IMR-90 (cell line): ENCODE results near the gene SESN3. TPM values are rescaled to one million over a fixed set of nuclear protein-coding genes. Genes with fewer than 3 reads are reported as not detected.

Experiments
- ATAC-seq: fragments of 200-7000 bp; cut with Tn5 transposase; 2 replicates; pipeline ENCODE4 v1.9.1; 2020; ENCODE audit warnings: low read depth, mild to moderate bottlenecking, moderate library complexity
- BruUV-seq: library from RNA; stranded (reverse); fragments of 400-500 nt; replicated peaks from 2 replicates; lab custom pipeline; 2021; lab: Mats Ljungman, UMichigan
- CTCF ChIA-PET: fragments of 300-600 bp; formaldehyde crosslinking; extraction: SDS; loops from one replicate; lab custom pipeline; 2021; ENCODE audit warnings: antibody characterized with exemption; lab: Yijun Ruan, JAX
- POLR2A ChIA-PET: fragments of 300-600 bp; sonication (Branson Sonifier 250); formaldehyde crosslinking; loops from one replicate; lab custom pipeline; 2022; ENCODE audit warnings: antibody characterized with exemption; ENCODE audit not compliant: unreplicated experiment; lab: Charles Lee
- DNase-seq: peaks from one replicate; pipeline ENCODE4 v3.0.0; 2013
- H2AFZ ChIP-seq: replicated peaks from 2 replicates; pipeline ENCODE3; 2013; ENCODE audit warnings: low read length, mild to moderate bottlenecking; ENCODE audit not compliant: poor library complexity
- H2AK5ac ChIP-seq: 2 replicates; pipeline ENCODE4 v1.6.1; 2013; ENCODE audit warnings: low read depth, low read length, inconsistent platforms
- H2AK9ac ChIP-seq: replicated peaks from 2 replicates; pipeline ENCODE3; 2013; ENCODE audit warnings: mild to moderate bottlenecking, low read depth, low read length, moderate library complexity; ENCODE audit not compliant: poor library complexity
- H2BK120ac ChIP-seq: 2 replicates; pipeline ENCODE4 v1.6.1; 2013; ENCODE audit warnings: low read depth, low read length, inconsistent platforms
- H2BK15ac ChIP-seq: 3 replicates; pipeline ENCODE4 v1.6.1; 2013; ENCODE audit warnings: low read depth, low read length, inconsistent platforms
- H2BK20ac ChIP-seq: 2 replicates; pipeline ENCODE4 v1.6.1; 2013; ENCODE audit warnings: low read depth, mild to moderate bottlenecking, inconsistent platforms, low read length, moderate library complexity
- H2BK5ac ChIP-seq: 2 replicates; pipeline ENCODE4 v1.6.1; 2013; ENCODE audit warnings: mild to moderate bottlenecking, low read depth, low read length, inconsistent platforms; ENCODE audit not compliant: poor library complexity, severe bottlenecking
- H3K14ac ChIP-seq: replicated peaks from 2 replicates; pipeline ENCODE4 v1.6.1; 2013; ENCODE audit warnings: low read depth, low read length, inconsistent platforms
- H3K18ac ChIP-seq: 2 replicates; pipeline ENCODE4 v1.6.1; 2013; ENCODE audit warnings: low read depth, low read length, control low read depth
- H3K23ac ChIP-seq: 2 replicates; pipeline ENCODE4 v1.6.1; 2013; ENCODE audit warnings: low read depth, low read length, inconsistent platforms
- H3K27ac ChIP-seq: 2 replicates; pipeline ENCODE4 v1.5.1; 2013; ENCODE audit warnings: mild to moderate bottlenecking, control low read depth, low read length; ENCODE audit not compliant: insufficient read depth
- H3K27me3 ChIP-seq: 2 replicates; pipeline ENCODE4 v1.6.1; 2013; ENCODE audit warnings: low read length; ENCODE audit not compliant: control insufficient read depth, insufficient read depth
- H3K36me3 ChIP-seq: 2 replicates; pipeline ENCODE4 v1.6.1; 2013; ENCODE audit warnings: low read length, mixed read lengths; ENCODE audit not compliant: control insufficient read depth, insufficient read depth
- H3K4ac ChIP-seq: 2 replicates; pipeline ENCODE4 v1.6.1; 2013; ENCODE audit warnings: low read depth, low read length, inconsistent platforms
- H3K4me1 ChIP-seq: 2 replicates; pipeline ENCODE4 v1.6.1; 2013; ENCODE audit warnings: low read length, mixed read lengths; ENCODE audit not compliant: control insufficient read depth, insufficient read depth
- H3K4me2 ChIP-seq: 2 replicates; pipeline ENCODE4 v1.6.1; 2013; ENCODE audit warnings: low read depth, mild to moderate bottlenecking, control low read depth, low read length, moderate library complexity
- H3K4me3 ChIP-seq: 2 replicates; pipeline ENCODE4 v1.5.1; 2013; ENCODE audit warnings: low read depth, mild to moderate bottlenecking, control low read depth, low read length, moderate library complexity; ENCODE audit not compliant: insufficient read depth
- H3K56ac ChIP-seq: 2 replicates; pipeline ENCODE4 v1.6.1; 2013; ENCODE audit warnings: low read length, inconsistent platforms; ENCODE audit not compliant: insufficient read depth; ENCODE audit errors: extremely low read depth
- H3K79me1 ChIP-seq, 2 experiments: 2 replicates each; pipeline ENCODE4 v1.6.1; 2013; ENCODE audit warnings: low read length in 2 of 2, inconsistent platforms in 1 of 2, low read depth in 1 of 2
- H3K9ac ChIP-seq: 2 replicates; pipeline ENCODE4 v1.6.1; 2013; ENCODE audit warnings: low read depth, low read length, control low read depth
- H3K9me1 ChIP-seq: 2 replicates; pipeline ENCODE4 v1.6.1; 2013; ENCODE audit warnings: low read length, inconsistent platforms; ENCODE audit not compliant: insufficient read depth
- H3K9me3 ChIP-seq: 2 replicates; pipeline ENCODE4 v1.6.1; 2013; ENCODE audit warnings: low read length; ENCODE audit not compliant: control insufficient read depth, insufficient read depth
- H4K20me1 ChIP-seq: 2 replicates; pipeline ENCODE4 v1.6.1; 2013; ENCODE audit warnings: low read length, inconsistent platforms; ENCODE audit not compliant: insufficient read depth
- H4K5ac ChIP-seq: 2 replicates; pipeline ENCODE4 v1.6.1; 2013; ENCODE audit warnings: mild to moderate bottlenecking, low read depth, low read length, control low read depth
- H4K8ac ChIP-seq, 2 experiments: 2 replicates each; pipeline ENCODE4 v1.6.1; 2013; ENCODE audit warnings: low read depth in 2 of 2, low read length in 2 of 2, control low read depth in 1 of 2, inconsistent platforms in 1 of 2
- H4K91ac ChIP-seq: 2 replicates; pipeline ENCODE4 v1.6.1; 2013; ENCODE audit warnings: low read depth, low read length, inconsistent platforms; ENCODE audit not compliant: insufficient read depth
- BHLHE40 ChIP-seq: fragments of 150-350 bp; IDR thresholded peaks from 2 replicates; pipeline ENCODE4 v1.6.1; 2016; ENCODE audit warnings: mild to moderate bottlenecking, low read depth, low read length
- CEBPB ChIP-seq: IDR thresholded peaks from 2 replicates; pipeline ENCODE4 v1.6.1; 2012; ENCODE audit warnings: low read depth, low read length, improper control_type of control experiment
- CHD1 ChIP-seq: IDR thresholded peaks from 2 replicates; pipeline ENCODE4 v1.6.1; 2012; ENCODE audit warnings: low read depth, low read length, improper control_type of control experiment
- MAFK ChIP-seq: IDR thresholded peaks from 2 replicates; pipeline ENCODE4 v1.6.1; 2012; ENCODE audit warnings: low read depth, low read length, improper control_type of control experiment
- MXI1 ChIP-seq: IDR thresholded peaks from 2 replicates; pipeline ENCODE4 v1.6.1; 2012; ENCODE audit warnings: low read depth, mild to moderate bottlenecking, low read length, moderate library complexity, borderline replicate concordance
- NFE2L2 ChIP-seq: fragments of 150-350 bp; IDR thresholded peaks from 2 replicates; pipeline ENCODE4 v1.6.1; 2016; ENCODE audit warnings: low read depth, mild to moderate bottlenecking, low read length
- RAD21 ChIP-seq: IDR thresholded peaks from 2 replicates; pipeline ENCODE4 v1.6.1; 2012; ENCODE audit warnings: low read length, improper control_type of control experiment
- RCOR1 ChIP-seq: IDR thresholded peaks from 2 replicates; pipeline ENCODE4 v1.6.1; 2012; ENCODE audit warnings: mild to moderate bottlenecking, low read length, improper control_type of control experiment; ENCODE audit not compliant: insufficient replicate concordance
- SMC3 ChIP-seq: fragments of 150-350 bp; IDR thresholded peaks from 2 replicates; pipeline ENCODE4 v1.6.1; 2016; ENCODE audit warnings: low read depth, mild to moderate bottlenecking, antibody characterized with exemption, low read length, moderate library complexity
- WGBS, 2 experiments: methylation state at CpG; one replicate each; pipeline versions ENCODE4 v1.1.5 to v1.1.7; 2013; ENCODE audit warnings: missing lambda C conversion rate in 2 of 2; ENCODE audit not compliant: insufficient read length in 1 of 2; ENCODE audit errors: extremely low coverage in 2 of 2; 5-methylcytosine and 5-hydroxymethylcytosine counted together
- dilution Hi-C: fragments of 300-500 bp; cut with HindIII; formaldehyde crosslinking; loops from one replicate; pipeline ENCODE4 v1.14.3; 2018; ENCODE audit warnings: low sequenced_read_pairs; ENCODE audit not compliant: unreplicated experiment
- in situ Hi-C: fragments of 300-500 bp; cut with MboI; formaldehyde crosslinking; loops from 3 replicates; pipeline ENCODE4 v1.14.3; 2019; ENCODE audit warnings: low sequenced_read_pairs, inconsistent platforms, mixed read lengths
- intact Hi-C: fragments of 100-400 bp; cut with micrococcal nuclease; formaldehyde crosslinking; loops from 2 replicates; pipeline ENCODE4 v1.10.0; 2022
- polyA plus RNA-seq, 3 experiments: library from polyadenylated mRNA; depleted of rRNA; stranded (reverse); fragments of >200 nt; gene quantifications; 2 replicates each; pipeline ENCODE4 v1.2.3, GENCODE V29; 2012; ENCODE audit warnings: low replicate concordance in 1 of 3
- total RNA-seq: library from RNA; depleted of rRNA; stranded (reverse); fragments of >200 nt; gene quantifications from 2 replicates; pipeline ENCODE4 v1.2.3, GENCODE V29; 2012
- TF ChIP-seq, protein P1 (sequence below): conservative IDR thresholded peaks from 2 replicates; pipeline ENCODE4 v1.5.1; 2012; ENCODE audit warnings: mild to moderate bottlenecking, low read depth, low read length, improper control_type of control experiment

Gene SESN3
- total and polyA plus RNA-seq, 2 of the 4 experiments (the other 2 are of a cell fraction) = 2.0 to 7.7 TPM

- no peaks in the 10 kb centered on the region for H4K20me1 ChIP-seq
- no peak overlapping the region for H2AK5ac ChIP-seq
- no peak overlapping the region for H3K14ac ChIP-seq
- no peak overlapping the region for H4K5ac ChIP-seq
- H2BK15ac ChIP-seq = no peak overlapping the region
- no peak overlapping the region for H3K27ac ChIP-seq
- no peak overlapping the region for H4K8ac ChIP-seq
- no peak overlapping the region for H3K9ac ChIP-seq
- no peaks in the 10 kb centered on the region for H3K79me1 ChIP-seq
- H3K4me3 ChIP-seq = no peak overlapping the region
- intact Hi-C loops = no loop called here
- no peaks in the 10 kb centered on the region for H3K4me1 ChIP-seq
- no peak overlapping the region for H2BK120ac ChIP-seq
- H2AK9ac ChIP-seq = no peak overlapping the region
- H2BK5ac ChIP-seq = no peak overlapping the region
- H3K4ac ChIP-seq = no peak overlapping the region
- TF ChIP-seq, protein P1, sequence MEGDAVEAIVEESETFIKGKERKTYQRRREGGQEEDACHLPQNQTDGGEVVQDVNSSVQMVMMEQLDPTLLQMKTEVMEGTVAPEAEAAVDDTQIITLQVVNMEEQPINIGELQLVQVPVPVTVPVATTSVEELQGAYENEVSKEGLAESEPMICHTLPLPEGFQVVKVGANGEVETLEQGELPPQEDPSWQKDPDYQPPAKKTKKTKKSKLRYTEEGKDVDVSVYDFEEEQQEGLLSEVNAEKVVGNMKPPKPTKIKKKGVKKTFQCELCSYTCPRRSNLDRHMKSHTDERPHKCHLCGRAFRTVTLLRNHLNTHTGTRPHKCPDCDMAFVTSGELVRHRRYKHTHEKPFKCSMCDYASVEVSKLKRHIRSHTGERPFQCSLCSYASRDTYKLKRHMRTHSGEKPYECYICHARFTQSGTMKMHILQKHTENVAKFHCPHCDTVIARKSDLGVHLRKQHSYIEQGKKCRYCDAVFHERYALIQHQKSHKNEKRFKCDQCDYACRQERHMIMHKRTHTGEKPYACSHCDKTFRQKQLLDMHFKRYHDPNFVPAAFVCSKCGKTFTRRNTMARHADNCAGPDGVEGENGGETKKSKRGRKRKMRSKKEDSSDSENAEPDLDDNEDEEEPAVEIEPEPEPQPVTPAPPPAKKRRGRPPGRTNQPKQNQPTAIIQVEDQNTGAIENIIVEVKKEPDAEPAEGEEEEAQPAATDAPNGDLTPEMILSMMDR = no peak
- TF ChIP-seq SMC3 = no peak
- TF ChIP-seq BHLHE40 = no peak
- no peak for TF ChIP-seq CHD1
- no peak for TF ChIP-seq CEBPB
- no peak for TF ChIP-seq NFE2L2
- no peak for TF ChIP-seq MXI1
- TF ChIP-seq RAD21 = no peak
- TF ChIP-seq RCOR1 = no peak
- no peak for TF ChIP-seq MAFK
- no peak overlapping the region for H3K18ac ChIP-seq
- H2AFZ ChIP-seq = no peak overlapping the region
- BruUV-seq = no TSS peak
- in situ Hi-C loops = no loop called here
- ChIA-PET POLR2A (no interaction called here), CTCF (no interaction called here)
- H4K91ac ChIP-seq = no peak overlapping the region
- H3K27me3 ChIP-seq = no peaks in the 10 kb centered on the region
- ATAC-seq = no peak
- H2BK20ac ChIP-seq = no peak overlapping the region
- H3K23ac ChIP-seq = no peak overlapping the region
- H3K9me1 ChIP-seq = no peaks in the 10 kb centered on the region
- no CpG with 5 or more reads among the region's 1 CpG for WGBS, 2 experiments
- H3K36me3 ChIP-seq = 0 out of 2 replicates have a peak, but pooled peaks cover 1% of the 10 kb centered on the region
- DNase-seq = no peak
- no peak overlapping the region for H3K56ac ChIP-seq
- dilution Hi-C loops = no loop called here
- no peaks in the 10 kb centered on the region for H3K9me3 ChIP-seq
- H3K4me2 ChIP-seq = no peak overlapping the region
These were observed 37.5 kb downstream of the SESN3 start for GRCh38 chr11:95193541-95193940.
